PC-3 (cell line): ENCODE measurements around the gene PAK4.

ENCODE experiments used
- CTCF ChIP-seq: fragments of 300-600 bp; sonication (generic); conservative IDR thresholded peaks from 2 replicates; pipeline ENCODE4 v1.5.1; 2017; ENCODE audit warnings: antibody characterized with exemption, low read depth, mild to moderate bottlenecking, low read length
- EZH2 ChIP-seq: fragments of 300-600 bp; sonication (generic); IDR thresholded peaks from one replicate; pipeline ENCODE4 v1.6.1; 2017; ENCODE audit warnings: antibody characterized with exemption, mild to moderate bottlenecking, low read length; ENCODE audit not compliant: unreplicated experiment

GRCh38 chr19:39126312-39127187, 964 bp downstream of the PAK4 start:
- TF ChIP-seq EZH2 (no peak), CTCF (no peak)
